IMR-90 (cell line): ENCODE measurements around the gene QRFP.

Experiments used
- BHLHE40 ChIP-seq: fragments of 150-350 bp; IDR thresholded peaks from 2 replicates; pipeline ENCODE4 v1.6.1; 2016; ENCODE audit warnings: mild to moderate bottlenecking, low read depth, low read length
- MAFK ChIP-seq: IDR thresholded peaks from 2 replicates; pipeline ENCODE4 v1.6.1; 2012; ENCODE audit warnings: low read depth, low read length, improper control_type of control experiment
- MXI1 ChIP-seq: IDR thresholded peaks from 2 replicates; pipeline ENCODE4 v1.6.1; 2012; ENCODE audit warnings: low read depth, mild to moderate bottlenecking, low read length, moderate library complexity, borderline replicate concordance
- SMC3 ChIP-seq: fragments of 150-350 bp; IDR thresholded peaks from 2 replicates; pipeline ENCODE4 v1.6.1; 2016; ENCODE audit warnings: low read depth, mild to moderate bottlenecking, antibody characterized with exemption, low read length, moderate library complexity
- TF ChIP-seq, protein P1 (sequence below): conservative IDR thresholded peaks from 2 replicates; pipeline ENCODE4 v1.5.1; 2012; ENCODE audit warnings: mild to moderate bottlenecking, low read depth, low read length, improper control_type of control experiment

DNA sequence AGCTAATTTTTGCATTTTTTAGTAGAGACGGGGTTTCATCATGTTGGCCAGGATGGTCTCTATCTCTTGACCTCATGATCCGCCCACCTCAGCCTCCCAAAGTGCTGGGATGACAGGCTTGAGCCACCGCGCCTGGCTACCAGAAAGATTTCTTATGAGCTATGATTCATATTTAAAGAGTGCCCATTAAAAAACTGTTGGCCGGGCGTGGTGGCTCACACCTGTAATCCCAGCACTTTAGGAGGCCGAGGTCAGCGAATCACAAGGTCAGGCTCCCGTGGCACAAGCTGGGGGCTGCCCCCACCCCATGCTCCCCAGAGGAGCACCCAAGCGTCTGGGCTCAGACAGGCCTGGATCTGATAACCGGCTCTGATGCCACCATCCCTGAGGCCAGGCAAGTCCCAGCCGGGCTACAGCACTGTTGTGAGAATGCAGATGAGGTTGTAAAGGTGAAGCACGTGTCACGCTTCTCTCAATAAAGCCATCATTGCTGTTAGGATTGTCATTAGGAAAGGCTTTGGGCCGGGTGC is 13.9 kb downstream of the QRFP start:
- TF ChIP-seq MAFK, result no peak
- TF ChIP-seq, protein P1, sequence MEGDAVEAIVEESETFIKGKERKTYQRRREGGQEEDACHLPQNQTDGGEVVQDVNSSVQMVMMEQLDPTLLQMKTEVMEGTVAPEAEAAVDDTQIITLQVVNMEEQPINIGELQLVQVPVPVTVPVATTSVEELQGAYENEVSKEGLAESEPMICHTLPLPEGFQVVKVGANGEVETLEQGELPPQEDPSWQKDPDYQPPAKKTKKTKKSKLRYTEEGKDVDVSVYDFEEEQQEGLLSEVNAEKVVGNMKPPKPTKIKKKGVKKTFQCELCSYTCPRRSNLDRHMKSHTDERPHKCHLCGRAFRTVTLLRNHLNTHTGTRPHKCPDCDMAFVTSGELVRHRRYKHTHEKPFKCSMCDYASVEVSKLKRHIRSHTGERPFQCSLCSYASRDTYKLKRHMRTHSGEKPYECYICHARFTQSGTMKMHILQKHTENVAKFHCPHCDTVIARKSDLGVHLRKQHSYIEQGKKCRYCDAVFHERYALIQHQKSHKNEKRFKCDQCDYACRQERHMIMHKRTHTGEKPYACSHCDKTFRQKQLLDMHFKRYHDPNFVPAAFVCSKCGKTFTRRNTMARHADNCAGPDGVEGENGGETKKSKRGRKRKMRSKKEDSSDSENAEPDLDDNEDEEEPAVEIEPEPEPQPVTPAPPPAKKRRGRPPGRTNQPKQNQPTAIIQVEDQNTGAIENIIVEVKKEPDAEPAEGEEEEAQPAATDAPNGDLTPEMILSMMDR, result no peak
- TF ChIP-seq MXI1, result no peak
- TF ChIP-seq SMC3, result no peak
- TF ChIP-seq BHLHE40, result no peak
